ENCODE measurements around the gene ZNF202.
"Not testable (repeated sequence)": the region's sequence is repeated elsewhere in the genome, so short reads cannot be mapped to it uniquely, and the experiment has no call there.

ZNF202 gene

GRCh38 chr11:123741159-123742030, at the start of gene ZNF202:
TSS of gene ZNF202 (minus strand) at chr11:123741660. CDS start at chr11:123730888, 10,772 bp downstream.
- peak; percentile 86 for DNase-seq

- DNase-seq: no peak
These were observed 42.1 kb upstream of the ZNF202 start for GRCh38 chr11:123783536-123783935.

- no peak for DNase-seq
These were observed 37.1 kb upstream of the ZNF202 start for GRCh38 chr11:123778511-123778910.

- DNase-seq: no peak
These were observed 34.5 kb upstream of the ZNF202 start for GRCh38 chr11:123775715-123776549.

- no peak for DNase-seq
These were observed 33.8 kb upstream of the ZNF202 start for GRCh38 chr11:123775289-123775688.

- DNase-seq: no peak
These were observed 32.5 kb upstream of the ZNF202 start for GRCh38 chr11:123773959-123774358.

- no peak for DNase-seq
These were observed 31.6 kb upstream of the ZNF202 start for GRCh38 chr11:123773026-123773425.

GRCh38 chr11:123771664-123772063, 30.2 kb upstream of the ZNF202 start:
- no peak for DNase-seq

GRCh38 chr11:123770712-123771111, 29.3 kb upstream of the ZNF202 start:
- DNase-seq: no peak

- no peak for DNase-seq
These were observed 24.1 kb upstream of the ZNF202 start for GRCh38 chr11:123765601-123766000.

GRCh38 chr11:123762422-123762821, 21.0 kb upstream of the ZNF202 start:
- DNase-seq: no peak

GRCh38 chr11:123760894-123761293, 19.4 kb upstream of the ZNF202 start:
- no peak for DNase-seq

GRCh38 chr11:123757976-123758375, 16.5 kb upstream of the ZNF202 start:
- no peak for DNase-seq

GRCh38 chr11:123755813-123756212, 14.4 kb upstream of the ZNF202 start:
- no peak for DNase-seq

GRCh38 chr11:123755344-123755743, 13.9 kb upstream of the ZNF202 start:
- no peak for DNase-seq

- DNase-seq: no peak
These were observed 12.7 kb upstream of the ZNF202 start, which contains the start of gene OR6X1 for GRCh38 chr11:123754101-123754568. TSS of gene OR6X1 (minus strand) at chr11:123754518. CDS start at chr11:123754518, 0 bp downstream.

- no peak for DNase-seq
These were observed 11.7 kb upstream of the ZNF202 start for GRCh38 chr11:123753110-123753509.

GRCh38 chr11:123751781-123752180, 10.3 kb upstream of the ZNF202 start:
- DNase-seq: no peak

GRCh38 chr11:123748349-123748748, 6.9 kb upstream of the ZNF202 start:
- DNase-seq: not testable (repeated sequence)

- no peak for DNase-seq
These were observed 4.4 kb upstream of the ZNF202 start for GRCh38 chr11:123745764-123746451.

- no peak for DNase-seq
These were observed 1.3 kb upstream of the ZNF202 start for GRCh38 chr11:123742724-123743120.

- no peak for DNase-seq
These were observed 717 bp upstream of the ZNF202 start for GRCh38 chr11:123742031-123742723.
